H1 (cell line): Measurements from ENCODE around the gene FBLIM1.

Experiments used
- CTCF ChIP-seq, 3 experiments: IDR thresholded peaks; 1 replicate in 2 of 3; 2 replicates in 1 of 3; pipeline versions ENCODE4 v1.5.1 to v1.6.1; 2011; ENCODE audit warnings: low read length in 3 of 3, mild to moderate bottlenecking in 3 of 3, inconsistent platforms in 2 of 3, low read depth in 1 of 3, moderate library complexity in 1 of 3; ENCODE audit not compliant: insufficient read depth in 1 of 3; ENCODE audit errors: control extremely low read depth in 1 of 3
- MAX ChIP-seq: IDR thresholded peaks from 2 replicates; pipeline ENCODE4 v1.6.1; 2012; ENCODE audit warnings: inconsistent platforms
- POLR2A ChIP-seq, 2 experiments: IDR thresholded peaks; 1 replicate in 1 of 2; 2 replicates in 1 of 2; pipeline ENCODE4 v1.6.1; 2011; ENCODE audit warnings: low read depth in 2 of 2, low read length in 2 of 2, mild to moderate bottlenecking in 2 of 2; ENCODE audit errors: control extremely low read depth in 1 of 2
- SP1 ChIP-seq: IDR thresholded peaks from 2 replicates; pipeline ENCODE4 v1.6.1; 2011; ENCODE audit warnings: low read depth, low read length
- TAF1 ChIP-seq: IDR thresholded peaks from 2 replicates; pipeline ENCODE4 v1.6.1; 2011; ENCODE audit warnings: mild to moderate bottlenecking, low read depth, low read length

GRCh38 chr1:15720861-15721260, 37.7 kb upstream of the FBLIM1 start:
- TF ChIP-seq SP1: no peak
- no peak for TF ChIP-seq POLR2A (IDR thresholded peaks at IDR 0.05; ENCODE audit: control extremely low read depth in 1 of 2, low read depth in 2 of 2, low read length in 2 of 2)
- no peak for TF ChIP-seq TAF1
- no peak for TF ChIP-seq CTCF (IDR thresholded peaks at IDR 0.05; ENCODE audit: control extremely low read depth in 1 of 3, insufficient read depth in 1 of 3, low read depth in 1 of 3, low read length in 3 of 3)
- TF ChIP-seq MAX: no peak
